GM12872 (cell line): ENCODE measurements around the gene ADGRE3.

Experiments used
- TF ChIP-seq, protein P1 (sequence below): IDR thresholded peaks from 3 replicates; pipeline ENCODE4 v1.5.1; 2011; ENCODE audit warnings: low read depth, mild to moderate bottlenecking, low read length, moderate library complexity; ENCODE audit not compliant: insufficient read depth

The ADGRE3 gene

DNA sequence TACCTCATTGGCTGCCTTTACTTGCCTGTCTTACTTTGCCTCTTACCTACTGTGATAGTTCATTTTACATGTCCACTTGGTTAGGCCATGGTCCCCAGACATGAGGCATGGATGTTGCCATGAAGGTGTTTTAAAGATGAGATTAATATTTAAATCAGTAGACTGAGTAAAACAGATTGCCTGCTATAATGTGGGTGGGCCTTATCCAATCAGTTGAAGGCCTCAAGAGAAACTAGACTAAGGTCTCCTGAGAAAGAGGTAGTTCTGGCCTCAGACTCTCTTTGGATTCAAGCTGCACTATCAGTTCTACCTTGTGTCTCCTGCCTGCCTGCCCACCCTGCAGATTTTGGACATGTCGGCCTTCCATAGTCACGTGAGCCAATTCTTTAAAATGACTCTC, 26.1 kb downstream of the ADGRE3 start:
- TF ChIP-seq, protein P1, sequence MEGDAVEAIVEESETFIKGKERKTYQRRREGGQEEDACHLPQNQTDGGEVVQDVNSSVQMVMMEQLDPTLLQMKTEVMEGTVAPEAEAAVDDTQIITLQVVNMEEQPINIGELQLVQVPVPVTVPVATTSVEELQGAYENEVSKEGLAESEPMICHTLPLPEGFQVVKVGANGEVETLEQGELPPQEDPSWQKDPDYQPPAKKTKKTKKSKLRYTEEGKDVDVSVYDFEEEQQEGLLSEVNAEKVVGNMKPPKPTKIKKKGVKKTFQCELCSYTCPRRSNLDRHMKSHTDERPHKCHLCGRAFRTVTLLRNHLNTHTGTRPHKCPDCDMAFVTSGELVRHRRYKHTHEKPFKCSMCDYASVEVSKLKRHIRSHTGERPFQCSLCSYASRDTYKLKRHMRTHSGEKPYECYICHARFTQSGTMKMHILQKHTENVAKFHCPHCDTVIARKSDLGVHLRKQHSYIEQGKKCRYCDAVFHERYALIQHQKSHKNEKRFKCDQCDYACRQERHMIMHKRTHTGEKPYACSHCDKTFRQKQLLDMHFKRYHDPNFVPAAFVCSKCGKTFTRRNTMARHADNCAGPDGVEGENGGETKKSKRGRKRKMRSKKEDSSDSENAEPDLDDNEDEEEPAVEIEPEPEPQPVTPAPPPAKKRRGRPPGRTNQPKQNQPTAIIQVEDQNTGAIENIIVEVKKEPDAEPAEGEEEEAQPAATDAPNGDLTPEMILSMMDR: no peak

DNA sequence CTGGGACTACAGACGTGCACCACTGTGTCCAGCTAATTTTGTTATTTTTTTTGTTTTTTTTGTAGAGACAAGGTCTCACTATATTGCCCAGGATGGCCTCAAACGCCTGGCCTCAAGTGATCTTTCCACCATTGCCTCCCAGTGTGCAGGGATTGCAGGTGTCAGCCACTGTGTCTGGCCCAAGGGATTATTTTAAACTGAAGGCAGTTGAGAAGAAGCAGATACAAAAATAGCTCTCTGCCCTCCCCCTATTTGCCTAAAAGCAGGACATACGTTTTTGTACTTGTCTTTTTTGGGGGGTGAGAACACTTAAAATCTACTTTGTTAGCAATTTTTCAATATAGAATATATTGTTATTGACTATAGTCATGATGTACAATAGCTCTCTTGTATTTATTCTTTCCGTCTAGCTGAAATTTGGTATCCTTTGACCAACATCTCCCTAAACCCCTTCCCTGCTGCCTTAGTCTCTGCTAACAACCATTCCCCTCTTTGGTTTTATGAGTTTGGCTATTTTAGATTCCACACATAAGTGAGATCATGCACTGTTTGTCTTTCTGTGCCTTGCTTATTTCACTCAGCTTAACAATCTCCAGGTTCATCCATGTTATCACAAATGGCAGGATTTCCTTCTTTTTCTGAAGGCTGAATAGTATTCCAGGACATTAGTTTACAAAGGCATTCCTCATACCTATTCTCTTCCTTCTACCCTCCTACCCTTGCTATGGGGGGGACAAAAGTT, 34.9 kb downstream of the ADGRE3 start:
- TF ChIP-seq, protein P1: no peak

DNA sequence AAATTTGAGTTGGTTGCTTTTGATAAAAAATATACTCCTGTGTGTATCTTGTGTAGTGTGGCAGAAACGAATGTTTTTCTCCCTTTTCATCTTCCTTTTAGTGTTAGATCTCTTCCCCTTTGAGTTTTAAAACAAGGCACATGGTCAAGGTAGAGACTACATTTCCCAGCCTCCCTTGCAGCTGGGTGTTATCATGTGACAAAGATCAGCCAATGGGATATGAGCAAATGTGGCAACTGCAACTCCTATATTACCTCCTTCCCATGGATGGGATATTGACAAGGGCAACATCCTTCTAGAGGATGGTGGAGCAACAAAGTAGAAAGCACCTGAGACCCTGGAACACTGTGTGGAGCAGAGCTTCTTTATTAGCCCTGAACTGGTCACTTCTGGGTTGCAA, 42.4 kb downstream of the ADGRE3 start:
- TF ChIP-seq, protein P1: no peak

DNA sequence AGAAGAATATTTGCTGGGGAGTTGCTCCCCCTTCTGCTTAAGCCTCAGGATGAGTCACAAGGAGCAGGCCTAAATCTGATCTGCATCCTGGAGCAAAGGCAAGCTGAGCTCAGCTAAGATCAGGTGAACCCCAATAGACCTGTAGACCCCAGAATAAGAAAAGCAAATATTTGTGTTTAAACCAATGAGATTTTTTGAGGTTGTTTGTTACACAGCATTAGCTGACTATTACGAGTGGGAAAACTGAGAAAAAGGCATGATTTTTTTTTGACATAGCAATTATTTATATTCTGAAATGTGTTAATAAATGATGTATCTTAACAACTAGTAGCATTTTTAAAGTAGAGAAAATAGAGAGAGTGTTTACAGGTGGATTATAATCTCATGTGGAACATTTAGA, 45.1 kb downstream of the ADGRE3 start:
- TF ChIP-seq, protein P1: no peak

DNA sequence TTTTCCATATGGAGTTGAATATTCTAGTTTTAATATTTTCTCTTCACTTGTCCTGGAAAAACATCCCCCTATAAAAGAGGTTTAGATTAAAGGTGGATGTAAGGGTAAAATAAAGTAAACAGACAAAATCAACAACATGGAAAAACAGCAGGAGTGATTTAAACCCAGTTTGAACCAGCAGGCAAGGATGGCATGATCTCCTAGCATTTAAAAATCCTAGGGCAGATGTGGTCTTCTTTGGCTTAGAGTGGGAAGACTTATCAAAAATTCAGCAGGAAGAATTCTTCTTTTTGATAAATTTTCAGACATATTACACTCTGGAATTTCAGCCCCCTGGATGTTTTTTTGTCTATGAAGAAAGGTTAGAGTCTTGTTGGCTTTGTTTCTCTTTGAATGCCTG, 55.2 kb downstream of the ADGRE3 start:
- TF ChIP-seq, protein P1: no peak

DNA sequence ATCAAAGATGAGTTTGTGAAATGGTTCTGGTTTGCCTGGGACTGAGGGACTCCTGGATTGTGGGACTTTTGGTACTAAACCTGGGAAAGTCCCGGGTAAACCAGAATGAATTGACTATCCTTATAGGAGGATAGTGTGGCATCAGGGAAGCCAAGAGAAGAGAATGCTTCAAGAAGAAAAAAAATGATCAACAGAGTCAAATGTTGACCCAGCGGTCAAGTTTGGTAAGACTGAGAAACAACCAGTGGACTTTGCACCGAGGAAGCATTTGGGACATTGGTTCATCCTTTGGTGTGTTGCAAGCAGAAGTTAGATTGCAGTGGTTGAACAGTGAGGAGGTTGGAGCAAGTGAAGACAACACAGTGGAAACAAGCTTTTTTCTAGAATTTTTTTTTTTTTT, 58.2 kb downstream of the ADGRE3 start:
- TF ChIP-seq, protein P1: no peak

DNA sequence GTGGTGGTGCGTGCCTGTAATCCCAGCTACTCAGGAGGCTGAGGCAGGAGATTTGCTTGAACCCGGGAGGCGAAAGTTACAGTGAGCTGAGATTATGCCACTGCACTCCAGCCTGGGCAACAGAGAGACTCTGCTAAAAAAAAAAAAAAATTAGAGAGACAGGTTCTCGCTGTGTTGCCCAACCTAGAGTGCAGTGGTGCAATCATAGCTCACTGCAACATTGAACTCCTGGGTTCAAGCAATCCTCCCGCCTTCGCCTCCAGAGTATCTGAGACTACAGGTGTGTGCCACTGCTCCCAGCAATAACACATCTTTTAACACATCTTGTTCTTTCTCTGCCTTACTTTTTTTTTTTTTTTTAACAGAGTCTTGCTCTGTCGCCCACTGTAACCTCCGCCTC, 59.0 kb downstream of the ADGRE3 start:
- TF ChIP-seq, protein P1: no peak
